ENCODE measurements around the gene KCNK10. TPM values are rescaled to one million over a fixed set of nuclear protein-coding genes. Genes with fewer than 3 reads are reported as not detected.

Gene KCNK10
- total and polyA plus RNA-seq, 2 of the 8 experiments (the other 6 are each of a cell fraction or from before 2014, with no cell fraction given), result 0.45 to 0.63 TPM

DNA sequence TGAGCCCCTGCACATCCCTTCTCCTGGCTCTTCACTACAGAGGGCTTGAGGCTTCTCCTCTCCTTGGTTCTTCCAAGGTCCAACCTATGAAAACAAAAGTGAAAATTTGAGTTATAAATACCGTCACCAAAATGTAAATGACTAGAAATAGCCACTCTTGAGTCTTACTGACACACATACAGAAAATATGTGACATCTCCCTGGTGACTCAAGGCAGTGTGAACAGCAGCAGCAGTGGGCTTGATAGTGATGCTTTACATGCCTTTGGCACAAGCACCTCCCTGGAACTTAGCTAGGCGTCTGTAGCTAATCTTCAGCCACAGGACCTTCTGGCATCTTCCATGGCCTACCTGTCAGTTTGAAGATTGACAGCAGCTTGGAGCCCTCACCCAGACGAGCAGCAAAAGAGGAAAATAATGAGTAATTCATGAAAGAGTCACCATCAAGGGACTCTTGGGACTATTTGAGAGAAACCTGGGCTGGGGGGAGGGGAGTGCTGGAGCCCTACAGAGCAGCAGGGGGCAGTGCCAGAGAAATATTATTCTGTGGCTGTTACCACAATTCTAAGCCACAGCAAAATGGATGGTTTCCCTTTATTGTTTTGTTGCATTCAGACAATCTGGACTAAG, 158.0 kb downstream of the KCNK10 start (continued):
- TF ChIP-seq HDAC2 (IDR thresholded peaks at IDR 0.05; ENCODE audit: borderline replicate concordance in 1 of 2, low read depth in 2 of 2, low read length in 2 of 2) (no peak), FOSL1 (IDR thresholded peaks at IDR 0.05; ENCODE audit: insufficient read depth, low read depth, low read length) (no peak), CHD1 (IDR thresholded peaks at IDR 0.05; ENCODE audit: low read depth, low read length) (no peak), MAFK (IDR thresholded peaks at IDR 0.05; ENCODE audit: low read depth, low read length) (no peak), ASH2L (IDR thresholded peaks at IDR 0.05; ENCODE audit: low read length) (no peak), POLR2A (IDR thresholded peaks at IDR 0.05; ENCODE audit: control extremely low read depth in 1 of 2, low read depth in 2 of 2, low read length in 2 of 2) (no peak)
- TF ChIP-seq, protein P1, sequence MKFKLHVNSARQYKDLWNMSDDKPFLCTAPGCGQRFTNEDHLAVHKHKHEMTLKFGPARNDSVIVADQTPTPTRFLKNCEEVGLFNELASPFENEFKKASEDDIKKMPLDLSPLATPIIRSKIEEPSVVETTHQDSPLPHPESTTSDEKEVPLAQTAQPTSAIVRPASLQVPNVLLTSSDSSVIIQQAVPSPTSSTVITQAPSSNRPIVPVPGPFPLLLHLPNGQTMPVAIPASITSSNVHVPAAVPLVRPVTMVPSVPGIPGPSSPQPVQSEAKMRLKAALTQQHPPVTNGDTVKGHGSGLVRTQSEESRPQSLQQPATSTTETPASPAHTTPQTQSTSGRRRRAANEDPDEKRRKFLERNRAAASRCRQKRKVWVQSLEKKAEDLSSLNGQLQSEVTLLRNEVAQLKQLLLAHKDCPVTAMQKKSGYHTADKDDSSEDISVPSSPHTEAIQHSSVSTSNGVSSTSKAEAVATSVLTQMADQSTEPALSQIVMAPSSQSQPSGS (IDR thresholded peaks at IDR 0.05; ENCODE audit: low read length), result no peak
- TF ChIP-seq, protein P2, sequence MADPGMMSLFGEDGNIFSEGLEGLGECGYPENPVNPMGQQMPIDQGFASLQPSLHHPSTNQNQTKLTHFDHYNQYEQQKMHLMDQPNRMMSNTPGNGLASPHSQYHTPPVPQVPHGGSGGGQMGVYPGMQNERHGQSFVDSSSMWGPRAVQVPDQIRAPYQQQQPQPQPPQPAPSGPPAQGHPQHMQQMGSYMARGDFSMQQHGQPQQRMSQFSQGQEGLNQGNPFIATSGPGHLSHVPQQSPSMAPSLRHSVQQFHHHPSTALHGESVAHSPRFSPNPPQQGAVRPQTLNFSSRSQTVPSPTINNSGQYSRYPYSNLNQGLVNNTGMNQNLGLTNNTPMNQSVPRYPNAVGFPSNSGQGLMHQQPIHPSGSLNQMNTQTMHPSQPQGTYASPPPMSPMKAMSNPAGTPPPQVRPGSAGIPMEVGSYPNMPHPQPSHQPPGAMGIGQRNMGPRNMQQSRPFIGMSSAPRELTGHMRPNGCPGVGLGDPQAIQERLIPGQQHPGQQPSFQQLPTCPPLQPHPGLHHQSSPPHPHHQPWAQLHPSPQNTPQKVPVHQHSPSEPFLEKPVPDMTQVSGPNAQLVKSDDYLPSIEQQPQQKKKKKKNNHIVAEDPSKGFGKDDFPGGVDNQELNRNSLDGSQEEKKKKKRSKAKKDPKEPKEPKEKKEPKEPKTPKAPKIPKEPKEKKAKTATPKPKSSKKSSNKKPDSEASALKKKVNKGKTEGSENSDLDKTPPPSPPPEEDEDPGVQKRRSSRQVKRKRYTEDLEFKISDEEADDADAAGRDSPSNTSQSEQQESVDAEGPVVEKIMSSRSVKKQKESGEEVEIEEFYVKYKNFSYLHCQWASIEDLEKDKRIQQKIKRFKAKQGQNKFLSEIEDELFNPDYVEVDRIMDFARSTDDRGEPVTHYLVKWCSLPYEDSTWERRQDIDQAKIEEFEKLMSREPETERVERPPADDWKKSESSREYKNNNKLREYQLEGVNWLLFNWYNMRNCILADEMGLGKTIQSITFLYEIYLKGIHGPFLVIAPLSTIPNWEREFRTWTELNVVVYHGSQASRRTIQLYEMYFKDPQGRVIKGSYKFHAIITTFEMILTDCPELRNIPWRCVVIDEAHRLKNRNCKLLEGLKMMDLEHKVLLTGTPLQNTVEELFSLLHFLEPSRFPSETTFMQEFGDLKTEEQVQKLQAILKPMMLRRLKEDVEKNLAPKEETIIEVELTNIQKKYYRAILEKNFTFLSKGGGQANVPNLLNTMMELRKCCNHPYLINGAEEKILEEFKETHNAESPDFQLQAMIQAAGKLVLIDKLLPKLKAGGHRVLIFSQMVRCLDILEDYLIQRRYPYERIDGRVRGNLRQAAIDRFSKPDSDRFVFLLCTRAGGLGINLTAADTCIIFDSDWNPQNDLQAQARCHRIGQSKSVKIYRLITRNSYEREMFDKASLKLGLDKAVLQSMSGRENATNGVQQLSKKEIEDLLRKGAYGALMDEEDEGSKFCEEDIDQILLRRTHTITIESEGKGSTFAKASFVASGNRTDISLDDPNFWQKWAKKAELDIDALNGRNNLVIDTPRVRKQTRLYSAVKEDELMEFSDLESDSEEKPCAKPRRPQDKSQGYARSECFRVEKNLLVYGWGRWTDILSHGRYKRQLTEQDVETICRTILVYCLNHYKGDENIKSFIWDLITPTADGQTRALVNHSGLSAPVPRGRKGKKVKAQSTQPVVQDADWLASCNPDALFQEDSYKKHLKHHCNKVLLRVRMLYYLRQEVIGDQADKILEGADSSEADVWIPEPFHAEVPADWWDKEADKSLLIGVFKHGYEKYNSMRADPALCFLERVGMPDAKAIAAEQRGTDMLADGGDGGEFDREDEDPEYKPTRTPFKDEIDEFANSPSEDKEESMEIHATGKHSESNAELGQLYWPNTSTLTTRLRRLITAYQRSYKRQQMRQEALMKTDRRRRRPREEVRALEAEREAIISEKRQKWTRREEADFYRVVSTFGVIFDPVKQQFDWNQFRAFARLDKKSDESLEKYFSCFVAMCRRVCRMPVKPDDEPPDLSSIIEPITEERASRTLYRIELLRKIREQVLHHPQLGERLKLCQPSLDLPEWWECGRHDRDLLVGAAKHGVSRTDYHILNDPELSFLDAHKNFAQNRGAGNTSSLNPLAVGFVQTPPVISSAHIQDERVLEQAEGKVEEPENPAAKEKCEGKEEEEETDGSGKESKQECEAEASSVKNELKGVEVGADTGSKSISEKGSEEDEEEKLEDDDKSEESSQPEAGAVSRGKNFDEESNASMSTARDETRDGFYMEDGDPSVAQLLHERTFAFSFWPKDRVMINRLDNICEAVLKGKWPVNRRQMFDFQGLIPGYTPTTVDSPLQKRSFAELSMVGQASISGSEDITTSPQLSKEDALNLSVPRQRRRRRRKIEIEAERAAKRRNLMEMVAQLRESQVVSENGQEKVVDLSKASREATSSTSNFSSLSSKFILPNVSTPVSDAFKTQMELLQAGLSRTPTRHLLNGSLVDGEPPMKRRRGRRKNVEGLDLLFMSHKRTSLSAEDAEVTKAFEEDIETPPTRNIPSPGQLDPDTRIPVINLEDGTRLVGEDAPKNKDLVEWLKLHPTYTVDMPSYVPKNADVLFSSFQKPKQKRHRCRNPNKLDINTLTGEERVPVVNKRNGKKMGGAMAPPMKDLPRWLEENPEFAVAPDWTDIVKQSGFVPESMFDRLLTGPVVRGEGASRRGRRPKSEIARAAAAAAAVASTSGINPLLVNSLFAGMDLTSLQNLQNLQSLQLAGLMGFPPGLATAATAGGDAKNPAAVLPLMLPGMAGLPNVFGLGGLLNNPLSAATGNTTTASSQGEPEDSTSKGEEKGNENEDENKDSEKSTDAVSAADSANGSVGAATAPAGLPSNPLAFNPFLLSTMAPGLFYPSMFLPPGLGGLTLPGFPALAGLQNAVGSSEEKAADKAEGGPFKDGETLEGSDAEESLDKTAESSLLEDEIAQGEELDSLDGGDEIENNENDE (IDR thresholded peaks at IDR 0.05; ENCODE audit: insufficient replicate concordance, low read length), result no peak

Data from H1 (cell line).